OCI-LY7 (cell line): ENCODE data around the gene SNAPC4.

Experiments
- EZH2phosphoT487 ChIP-seq: fragments of 200-600 bp; sonication (generic); IDR thresholded peaks from 2 replicates; pipeline ENCODE4 v1.6.1; 2018; ENCODE audit warnings: low read depth, borderline replicate concordance, mild to moderate bottlenecking, mixed run types, antibody characterized with exemption, low read length, moderate library complexity, mixed read lengths
- TF ChIP-seq, protein P1 (sequence below): fragments of 200-600 bp; sonication (generic); conservative IDR thresholded peaks from 2 replicates; pipeline ENCODE4 v1.5.1; 2014; ENCODE audit warnings: mild to moderate bottlenecking, antibody characterized with exemption, low read length, moderate library complexity, mixed read lengths

DNA sequence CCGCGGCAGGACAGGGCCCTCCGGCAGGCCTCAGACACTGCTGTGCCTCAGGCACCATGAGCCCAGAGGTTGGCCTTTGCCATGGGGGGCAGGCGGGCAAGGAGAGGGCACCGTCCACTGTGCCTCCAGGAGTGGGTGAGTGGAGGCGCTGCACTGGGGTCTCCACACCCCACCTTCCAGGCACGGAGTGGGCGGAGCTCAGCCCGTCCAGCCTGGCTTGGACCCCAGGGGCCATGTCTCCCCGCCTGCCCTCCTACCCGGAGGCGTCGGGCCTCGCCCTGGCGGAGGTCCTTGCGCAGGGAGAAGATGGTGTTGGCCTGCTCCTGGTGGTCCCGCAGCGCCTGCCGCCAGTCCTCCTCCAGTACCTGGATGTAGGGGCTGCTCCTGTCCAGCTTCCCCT lies 29.9 kb downstream of the SNAPC4 start:
- TF ChIP-seq, protein P1, sequence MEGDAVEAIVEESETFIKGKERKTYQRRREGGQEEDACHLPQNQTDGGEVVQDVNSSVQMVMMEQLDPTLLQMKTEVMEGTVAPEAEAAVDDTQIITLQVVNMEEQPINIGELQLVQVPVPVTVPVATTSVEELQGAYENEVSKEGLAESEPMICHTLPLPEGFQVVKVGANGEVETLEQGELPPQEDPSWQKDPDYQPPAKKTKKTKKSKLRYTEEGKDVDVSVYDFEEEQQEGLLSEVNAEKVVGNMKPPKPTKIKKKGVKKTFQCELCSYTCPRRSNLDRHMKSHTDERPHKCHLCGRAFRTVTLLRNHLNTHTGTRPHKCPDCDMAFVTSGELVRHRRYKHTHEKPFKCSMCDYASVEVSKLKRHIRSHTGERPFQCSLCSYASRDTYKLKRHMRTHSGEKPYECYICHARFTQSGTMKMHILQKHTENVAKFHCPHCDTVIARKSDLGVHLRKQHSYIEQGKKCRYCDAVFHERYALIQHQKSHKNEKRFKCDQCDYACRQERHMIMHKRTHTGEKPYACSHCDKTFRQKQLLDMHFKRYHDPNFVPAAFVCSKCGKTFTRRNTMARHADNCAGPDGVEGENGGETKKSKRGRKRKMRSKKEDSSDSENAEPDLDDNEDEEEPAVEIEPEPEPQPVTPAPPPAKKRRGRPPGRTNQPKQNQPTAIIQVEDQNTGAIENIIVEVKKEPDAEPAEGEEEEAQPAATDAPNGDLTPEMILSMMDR = no peak
- TF ChIP-seq EZH2phosphoT487 = no peak
